ENCODE results near the gene GATD1. TPM values are rescaled to one million over a fixed set of nuclear protein-coding genes. Genes with fewer than 3 reads are reported as not detected.

Gene GATD1
- total and polyA plus RNA-seq, 2 donors (not counting 1 experiment from before 2014, with no cell fraction given), result 62.4 to 70.0 TPM

DNA sequence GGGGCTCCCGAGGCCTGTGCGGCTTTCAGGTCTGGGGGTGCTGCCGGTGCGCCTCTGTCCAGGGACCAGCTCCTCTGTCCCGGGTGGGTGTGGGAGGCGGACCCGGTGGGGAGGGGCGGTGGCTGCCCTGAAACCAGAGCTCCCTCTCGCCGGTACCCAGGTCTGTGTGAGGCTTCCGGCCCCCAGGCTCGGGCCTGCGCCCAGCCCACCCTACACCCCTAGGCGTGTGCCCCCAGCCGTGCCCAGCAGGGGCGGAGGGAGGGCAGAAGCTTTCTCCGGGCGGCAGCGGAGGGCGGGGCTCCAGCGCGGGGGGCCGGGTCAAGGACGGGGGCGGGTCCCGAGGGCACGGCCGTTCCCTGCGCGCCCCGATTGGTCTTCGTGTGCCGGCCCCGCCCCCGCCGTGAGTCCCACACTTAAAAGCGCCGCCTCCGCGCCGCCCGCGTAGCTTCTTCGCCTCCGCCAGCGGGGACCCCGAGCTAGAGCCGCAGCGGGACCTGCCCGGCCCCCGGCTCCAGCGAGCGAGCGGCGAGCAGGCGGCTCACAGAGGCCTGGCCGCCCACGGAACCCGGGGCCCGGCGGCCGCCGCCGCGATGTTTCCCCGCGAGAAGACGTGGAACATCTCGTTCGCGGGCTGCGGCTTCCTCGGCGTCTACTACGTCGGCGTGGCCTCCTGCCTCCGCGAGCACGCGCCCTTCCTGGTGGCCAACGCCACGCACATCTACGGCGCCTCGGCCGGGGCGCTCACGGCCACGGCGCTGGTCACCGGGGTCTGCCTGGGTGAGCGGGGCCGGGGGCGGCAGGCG is 42.0 kb upstream of the GATD1 start:
- POLR2A ChIA-PET, result interaction anchor here (0.5 to 3.7 kb wide), 14 partner anchors 10 to 1563 kb away, joined by 3 to 57 read pairs (median 4); partner anchors contain the start of genes BET1L, CD151, CRACR2B and GATD1
- Histone ChIP-seq H3K4me3 (ENCODE audit: control extremely low read depth in 1 of 5, extremely low read depth in 1 of 5, insufficient read depth in 1 of 5, low read depth in 2 of 5, low read length in 4 of 5) (peak overlapping the region in 4 of 5 experiments; percentile 58 to 82 (median 77)), H3K9me3 (ENCODE audit: control extremely low read depth in 1 of 3, control insufficient read depth in 2 of 3, insufficient read depth in 1 of 3, low read length in 2 of 3) (no peaks in the 10 kb centered on the region), H2AFZ (ENCODE audit: insufficient read depth, low read depth, low read length, poor library complexity, severe bottlenecking) (peak overlapping the region; percentile 87), H3K27me3 (replicated peaks in 1 of 4; ENCODE audit: control extremely low read depth in 1 of 4, control insufficient read depth in 3 of 4, insufficient read depth in 4 of 4, low read length in 3 of 4) (no peaks in the 10 kb centered on the region), H3K36me3 (replicated peaks in 1 of 2; ENCODE audit: control extremely low read depth in 1 of 2, control insufficient read depth in 1 of 2, extremely low read depth in 1 of 2, insufficient read depth in 2 of 2, low read length in 1 of 2) (peaks cover 0 to 23% of the 10 kb centered on the region in 2 experiments), H3K27ac (ENCODE audit: low read length in 2 of 2) (peak overlapping the region; percentile 68 to 91), H3K9ac (ENCODE audit: low read length) (peak overlapping the region; percentile 91), H3K4me2 (replicated peaks; ENCODE audit: low read depth, low read length, poor library complexity, severe bottlenecking) (peak overlapping the region; percentile 90), H3K4me1 (ENCODE audit: control insufficient read depth in 2 of 2, insufficient read depth in 2 of 2, low read length in 2 of 2) (peaks cover 16 to 26% of the 10 kb centered on the region in 2 donors), H4K20me1 (ENCODE audit: control insufficient read depth, insufficient read depth, low read length, poor library complexity, severe bottlenecking) (peaks cover 43% of the 10 kb centered on the region), H3K79me2 (ENCODE audit: control insufficient read depth, insufficient read depth, low read length) (peaks cover 24% of the 10 kb centered on the region)
- Mint-ChIP-seq H3K4me3 (peak overlapping the region; percentile 92), H3K27me3 (no peaks in the 10 kb centered on the region), H3K27ac (peak overlapping the region; percentile 91), H3K9me3 (ENCODE audit: insufficient read depth) (no peaks in the 10 kb centered on the region), H3K4me1 (peaks cover 20% of the 10 kb centered on the region)
- intact Hi-C loops (cut with micrococcal nuclease), result loop anchor here (1.0 kb wide), 3 partner anchors 10 to 21 kb away; partner anchors contain the start of genes PIDD1, RPLP2 and SLC25A22
- no peak for TF ChIP-seq EZH2 (IDR thresholded peaks at IDR 0.05; ENCODE audit: borderline replicate concordance, insufficient read depth, low read depth, low read length, poor library complexity, severe bottlenecking)
- TF ChIP-seq, protein P1, sequence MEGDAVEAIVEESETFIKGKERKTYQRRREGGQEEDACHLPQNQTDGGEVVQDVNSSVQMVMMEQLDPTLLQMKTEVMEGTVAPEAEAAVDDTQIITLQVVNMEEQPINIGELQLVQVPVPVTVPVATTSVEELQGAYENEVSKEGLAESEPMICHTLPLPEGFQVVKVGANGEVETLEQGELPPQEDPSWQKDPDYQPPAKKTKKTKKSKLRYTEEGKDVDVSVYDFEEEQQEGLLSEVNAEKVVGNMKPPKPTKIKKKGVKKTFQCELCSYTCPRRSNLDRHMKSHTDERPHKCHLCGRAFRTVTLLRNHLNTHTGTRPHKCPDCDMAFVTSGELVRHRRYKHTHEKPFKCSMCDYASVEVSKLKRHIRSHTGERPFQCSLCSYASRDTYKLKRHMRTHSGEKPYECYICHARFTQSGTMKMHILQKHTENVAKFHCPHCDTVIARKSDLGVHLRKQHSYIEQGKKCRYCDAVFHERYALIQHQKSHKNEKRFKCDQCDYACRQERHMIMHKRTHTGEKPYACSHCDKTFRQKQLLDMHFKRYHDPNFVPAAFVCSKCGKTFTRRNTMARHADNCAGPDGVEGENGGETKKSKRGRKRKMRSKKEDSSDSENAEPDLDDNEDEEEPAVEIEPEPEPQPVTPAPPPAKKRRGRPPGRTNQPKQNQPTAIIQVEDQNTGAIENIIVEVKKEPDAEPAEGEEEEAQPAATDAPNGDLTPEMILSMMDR (IDR thresholded peaks at IDR 0.05), result peak; percentile 30
- peak; percentile 96 for DNase-seq
- WGBS (ENCODE audit: insufficient coverage), result under 1% methylated on average over 93 of the region's 96 CpGs
- peak; percentile 81 for ATAC-seq (ENCODE audit: low read depth)
- CTCF ChIA-PET, result interaction anchor here (0.6 to 2.8 kb wide), 7 partner anchors 8 to 244 kb away, joined by 3 to 14 read pairs (median 3); partner anchors contain the start of genes RPLP2 and TSPAN4
